IMR-90 (cell line): ENCODE measurements around the gene PCSK5.

Experiments used
- BHLHE40 ChIP-seq: fragments of 150-350 bp; IDR thresholded peaks from 2 replicates; pipeline ENCODE4 v1.6.1; 2016; ENCODE audit warnings: mild to moderate bottlenecking, low read depth, low read length
- CEBPB ChIP-seq: IDR thresholded peaks from 2 replicates; pipeline ENCODE4 v1.6.1; 2012; ENCODE audit warnings: low read depth, low read length, improper control_type of control experiment
- ELK1 ChIP-seq: fragments of 150-350 bp; IDR thresholded peaks from 2 replicates; pipeline ENCODE4 v1.6.1; 2016; ENCODE audit warnings: low read depth, mild to moderate bottlenecking, low read length, moderate library complexity, borderline replicate concordance
- FOS ChIP-seq: fragments of 150-350 bp; IDR thresholded peaks from 2 replicates; pipeline ENCODE4 v1.6.1; 2016; ENCODE audit warnings: low read depth, low read length
- MAZ ChIP-seq: IDR thresholded peaks from 2 replicates; pipeline ENCODE4 v1.6.1; 2012; ENCODE audit warnings: low read depth, mild to moderate bottlenecking, low read length, improper control_type of control experiment, moderate library complexity, borderline replicate concordance
- NFE2L2 ChIP-seq: fragments of 150-350 bp; IDR thresholded peaks from 2 replicates; pipeline ENCODE4 v1.6.1; 2016; ENCODE audit warnings: low read depth, mild to moderate bottlenecking, low read length
- POLR2A ChIP-seq: IDR thresholded peaks from 2 replicates; pipeline ENCODE4 v1.6.1; 2012; ENCODE audit warnings: mild to moderate bottlenecking, low read depth, low read length
- RAD21 ChIP-seq: IDR thresholded peaks from 2 replicates; pipeline ENCODE4 v1.6.1; 2012; ENCODE audit warnings: low read length, improper control_type of control experiment
- RFX5 ChIP-seq: IDR thresholded peaks from 2 replicates; pipeline ENCODE4 v1.8.0; 2012; ENCODE audit warnings: low read depth, mild to moderate bottlenecking, low read length, moderate library complexity
- SMC3 ChIP-seq: fragments of 150-350 bp; IDR thresholded peaks from 2 replicates; pipeline ENCODE4 v1.6.1; 2016; ENCODE audit warnings: low read depth, mild to moderate bottlenecking, antibody characterized with exemption, low read length, moderate library complexity
- TF ChIP-seq, protein P1 (sequence below): conservative IDR thresholded peaks from 2 replicates; pipeline ENCODE4 v1.5.1; 2012; ENCODE audit warnings: mild to moderate bottlenecking, low read depth, low read length, improper control_type of control experiment
- TF ChIP-seq, protein P2 (sequence below): fragments of 150-350 bp; IDR thresholded peaks from 2 replicates; pipeline ENCODE4 v1.6.1; 2017; ENCODE audit warnings: mild to moderate bottlenecking, antibody characterized with exemption, low read length, low read depth

- TF ChIP-seq POLR2A (no peak), NFE2L2 (no peak), BHLHE40 (no peak), RAD21 (no peak), CEBPB (no peak), RFX5 (no peak), ELK1 (no peak), SMC3 (no peak), FOS (no peak), MAZ (no peak)
- TF ChIP-seq, protein P1, sequence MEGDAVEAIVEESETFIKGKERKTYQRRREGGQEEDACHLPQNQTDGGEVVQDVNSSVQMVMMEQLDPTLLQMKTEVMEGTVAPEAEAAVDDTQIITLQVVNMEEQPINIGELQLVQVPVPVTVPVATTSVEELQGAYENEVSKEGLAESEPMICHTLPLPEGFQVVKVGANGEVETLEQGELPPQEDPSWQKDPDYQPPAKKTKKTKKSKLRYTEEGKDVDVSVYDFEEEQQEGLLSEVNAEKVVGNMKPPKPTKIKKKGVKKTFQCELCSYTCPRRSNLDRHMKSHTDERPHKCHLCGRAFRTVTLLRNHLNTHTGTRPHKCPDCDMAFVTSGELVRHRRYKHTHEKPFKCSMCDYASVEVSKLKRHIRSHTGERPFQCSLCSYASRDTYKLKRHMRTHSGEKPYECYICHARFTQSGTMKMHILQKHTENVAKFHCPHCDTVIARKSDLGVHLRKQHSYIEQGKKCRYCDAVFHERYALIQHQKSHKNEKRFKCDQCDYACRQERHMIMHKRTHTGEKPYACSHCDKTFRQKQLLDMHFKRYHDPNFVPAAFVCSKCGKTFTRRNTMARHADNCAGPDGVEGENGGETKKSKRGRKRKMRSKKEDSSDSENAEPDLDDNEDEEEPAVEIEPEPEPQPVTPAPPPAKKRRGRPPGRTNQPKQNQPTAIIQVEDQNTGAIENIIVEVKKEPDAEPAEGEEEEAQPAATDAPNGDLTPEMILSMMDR, result no peak
- TF ChIP-seq, protein P2, sequence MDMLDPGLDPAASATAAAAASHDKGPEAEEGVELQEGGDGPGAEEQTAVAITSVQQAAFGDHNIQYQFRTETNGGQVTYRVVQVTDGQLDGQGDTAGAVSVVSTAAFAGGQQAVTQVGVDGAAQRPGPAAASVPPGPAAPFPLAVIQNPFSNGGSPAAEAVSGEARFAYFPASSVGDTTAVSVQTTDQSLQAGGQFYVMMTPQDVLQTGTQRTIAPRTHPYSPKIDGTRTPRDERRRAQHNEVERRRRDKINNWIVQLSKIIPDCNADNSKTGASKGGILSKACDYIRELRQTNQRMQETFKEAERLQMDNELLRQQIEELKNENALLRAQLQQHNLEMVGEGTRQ, result no peak
Observed at GRCh38 chr9:75852746-75853145, 37.7 kb upstream of the PCSK5 start.
